Fibroblast of skin of right biceps (primary cell): ENCODE results near the gene KRT25.

Experiments
- DNase-seq: peaks from one replicate; pipeline ENCODE4 v3.0.0-alpha.2; 2013

Gene KRT25

DNA sequence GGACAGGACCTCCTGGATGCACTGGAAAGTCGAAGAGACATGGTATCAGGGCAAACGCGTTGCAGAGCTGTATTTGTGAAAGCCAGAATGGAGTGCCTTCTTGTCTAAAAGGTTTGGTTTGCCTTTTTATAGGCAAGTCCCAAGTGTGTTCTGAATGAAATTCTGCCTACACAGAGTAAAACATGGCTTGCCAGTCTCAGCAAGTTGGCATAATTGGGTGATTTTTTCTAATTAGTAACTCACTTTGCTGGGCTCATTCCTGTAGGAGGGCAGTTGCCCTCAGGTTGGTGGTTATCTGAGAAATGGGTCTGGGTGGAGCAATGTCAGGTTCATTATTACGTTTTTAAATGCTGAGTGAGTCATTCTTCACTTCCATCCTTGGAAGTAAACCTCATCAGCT is at the start of gene KRT25:
TSS of gene KRT25 (minus strand) at position 101 of the 400 bp plus-strand sequence. CDS start at position 41, 60 bp downstream.
- no peak for DNase-seq

DNA sequence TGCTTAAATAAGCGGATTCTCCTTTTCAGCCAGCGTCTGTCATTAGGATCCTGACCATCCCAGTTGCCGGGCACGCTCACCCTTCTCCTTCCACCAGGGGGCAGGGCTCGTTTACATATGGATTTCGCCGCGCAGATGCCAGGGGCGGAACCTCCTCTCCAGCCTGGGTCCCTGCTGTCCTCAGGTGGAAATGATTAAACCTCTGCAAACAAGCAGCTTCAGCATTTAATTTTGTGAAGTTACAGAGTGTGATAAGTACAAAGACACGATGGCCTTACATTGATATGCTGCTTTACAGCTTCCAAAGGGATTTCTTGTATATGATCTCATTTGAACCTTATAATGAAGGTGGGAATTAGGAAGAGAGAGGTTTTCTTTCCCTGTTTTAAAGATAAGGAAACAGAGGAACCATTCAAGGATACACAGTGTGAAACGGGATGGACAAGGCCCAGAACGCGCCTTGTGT is 48.5 kb upstream of the KRT25 start:
- peak; percentile 69 for DNase-seq

DNA sequence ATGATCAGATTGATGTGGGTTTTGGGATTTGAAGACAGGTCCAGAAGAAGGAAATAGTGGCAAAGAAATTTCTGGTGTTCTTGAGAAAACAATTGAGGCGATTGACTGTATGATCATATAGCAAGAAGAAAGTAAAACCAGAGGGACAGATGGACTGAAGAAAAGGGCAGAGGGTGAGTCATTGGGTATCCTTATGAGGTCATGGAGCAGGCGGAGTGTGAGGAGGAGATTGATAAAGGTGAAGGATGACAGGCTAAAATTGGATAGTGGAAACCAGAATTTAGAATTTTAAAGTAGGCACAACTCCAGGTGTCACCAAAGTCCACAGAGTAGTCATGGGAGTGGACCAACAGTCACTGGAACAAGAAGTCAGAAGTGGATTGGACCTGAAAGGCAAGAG is 46.0 kb upstream of the KRT25 start:
- no peak for DNase-seq

- DNase-seq: no peak
Measured at GRCh38 chr17:40800381-40800780, 45.2 kb upstream of the KRT25 start.

- no peak for DNase-seq
Measured at GRCh38 chr17:40799859-40800258, 44.7 kb upstream of the KRT25 start, which contains the start of gene KRT28. TSS of gene KRT28 (minus strand) at chr17:40799959. CDS start at chr17:40799893, 66 bp downstream.

DNA sequence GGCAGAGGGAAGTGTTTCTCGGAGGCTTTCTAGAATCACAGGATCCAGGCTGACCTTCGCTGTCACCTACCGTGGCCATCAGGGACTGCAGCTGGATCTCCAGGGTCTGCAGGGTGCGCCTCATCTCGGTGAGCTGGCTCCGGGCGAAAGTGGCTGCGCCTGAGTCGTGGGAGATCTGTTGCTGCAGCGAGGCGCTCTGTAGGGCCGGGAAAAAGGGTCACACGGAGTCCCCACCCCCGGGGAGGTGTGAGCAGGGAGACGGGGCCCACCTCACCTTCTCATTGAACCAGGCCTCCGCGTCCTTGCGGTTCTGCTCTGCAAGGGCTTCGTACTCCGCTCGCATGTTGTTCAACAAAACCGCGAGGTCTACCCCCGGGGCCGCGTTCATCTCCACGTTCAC is 41.7 kb upstream of the KRT25 start:
- DNase-seq: no peak

DNA sequence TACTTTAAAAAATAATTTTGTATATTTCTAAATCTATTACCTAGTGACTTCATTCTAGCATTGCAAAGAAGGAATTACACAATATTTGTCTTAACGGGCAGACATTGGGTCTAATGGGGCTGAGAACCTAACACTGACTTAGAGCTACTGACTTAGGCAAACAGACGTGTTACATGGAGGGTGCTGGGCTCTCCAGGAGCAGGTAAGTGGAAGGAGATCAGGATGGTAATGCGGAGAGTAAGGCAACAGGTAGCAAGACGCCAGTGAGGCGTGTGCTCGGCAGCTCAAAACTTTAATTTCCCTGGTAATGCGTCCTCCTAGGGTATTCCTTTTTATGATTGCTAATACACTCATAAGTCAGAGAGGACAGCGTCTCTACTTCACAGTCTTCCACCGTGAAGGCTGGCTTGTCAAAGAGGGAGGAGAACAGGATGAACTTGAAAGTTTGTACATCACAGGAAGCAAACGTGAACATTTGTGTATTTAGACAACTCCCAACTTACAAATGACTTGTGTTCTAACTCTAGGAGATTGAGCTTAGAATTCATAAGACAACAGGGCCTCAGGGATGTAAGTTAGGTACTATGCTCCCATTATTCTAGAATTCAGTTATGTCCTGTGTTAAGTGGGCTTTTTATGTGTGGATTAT is 40.0 kb upstream of the KRT25 start:
- no peak for DNase-seq

- no peak for DNase-seq
Measured at GRCh38 chr17:40794466-40794865, 39.3 kb upstream of the KRT25 start.

DNA sequence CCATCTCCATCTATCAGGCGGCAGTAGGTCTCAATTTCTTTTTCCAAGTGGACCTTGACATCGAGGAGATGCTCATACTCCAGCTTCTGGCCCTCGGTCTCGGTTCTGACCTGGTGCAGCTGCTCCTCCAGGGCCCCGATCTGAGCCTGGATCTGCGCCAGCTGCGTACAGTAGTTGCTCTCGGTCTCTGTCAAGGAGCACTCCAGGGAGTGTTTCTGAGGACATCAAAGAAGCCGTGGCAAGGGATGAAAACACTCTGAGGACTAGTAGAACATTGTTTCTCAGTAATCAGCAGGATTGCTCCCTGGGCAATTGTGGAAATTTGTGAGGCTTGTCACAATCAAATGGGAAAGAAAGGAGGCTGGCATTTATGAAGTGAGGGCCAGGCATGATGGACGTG is 38.7 kb upstream of the KRT25 start:
- no peak for DNase-seq

GRCh38 chr17:40791787-40792436 is 36.8 kb upstream of the KRT25 start:
- peak; percentile 31 for DNase-seq

DNA sequence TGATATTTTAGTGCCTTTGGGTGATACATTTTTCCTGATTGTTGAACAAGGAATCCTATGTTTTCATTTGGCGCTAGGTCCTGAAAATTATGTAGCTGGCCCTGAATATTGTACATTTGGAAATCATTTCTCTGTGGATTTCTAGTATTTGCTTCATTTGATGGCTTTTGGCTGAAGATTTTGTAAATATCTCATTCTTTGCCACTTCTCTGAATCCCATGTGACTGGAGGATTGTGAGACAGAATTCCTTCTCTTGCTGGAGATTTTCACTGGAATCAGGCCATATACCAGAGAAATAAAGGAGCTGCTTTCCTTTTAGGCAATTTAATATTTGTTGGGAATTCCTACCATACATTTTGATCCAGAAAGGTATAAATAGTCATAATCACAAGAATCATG is 36.0 kb upstream of the KRT25 start:
- DNase-seq: no peak

GRCh38 chr17:40782450-40782849 is 27.3 kb upstream of the KRT25 start, which contains the start of gene KRT27:
TSS of gene KRT27 (minus strand) at chr17:40782550. CDS start at chr17:40782493, 57 bp downstream.
- no peak for DNase-seq

GRCh38 chr17:40779181-40779909 is 24.2 kb upstream of the KRT25 start:
- DNase-seq: no peak

DNA sequence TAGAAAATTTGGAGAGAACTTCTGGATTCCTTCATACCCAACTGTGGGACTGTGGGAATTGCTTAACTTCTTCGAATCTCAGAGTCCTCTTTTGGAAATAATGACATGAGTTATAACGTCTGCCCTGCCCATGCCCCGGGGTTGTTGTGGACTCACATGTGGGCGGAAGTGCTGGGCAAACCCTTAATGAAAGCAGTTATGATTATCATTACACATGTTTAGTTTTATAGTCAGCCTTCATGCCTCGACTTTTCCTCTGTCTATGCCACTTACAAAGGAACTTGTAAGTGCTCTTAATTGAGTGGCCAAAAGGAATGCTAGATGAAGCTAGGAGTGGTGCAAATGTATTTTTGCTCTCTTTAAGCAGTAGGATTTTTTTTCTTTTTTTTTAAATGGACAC is 23.3 kb upstream of the KRT25 start:
- DNase-seq: no peak

DNA sequence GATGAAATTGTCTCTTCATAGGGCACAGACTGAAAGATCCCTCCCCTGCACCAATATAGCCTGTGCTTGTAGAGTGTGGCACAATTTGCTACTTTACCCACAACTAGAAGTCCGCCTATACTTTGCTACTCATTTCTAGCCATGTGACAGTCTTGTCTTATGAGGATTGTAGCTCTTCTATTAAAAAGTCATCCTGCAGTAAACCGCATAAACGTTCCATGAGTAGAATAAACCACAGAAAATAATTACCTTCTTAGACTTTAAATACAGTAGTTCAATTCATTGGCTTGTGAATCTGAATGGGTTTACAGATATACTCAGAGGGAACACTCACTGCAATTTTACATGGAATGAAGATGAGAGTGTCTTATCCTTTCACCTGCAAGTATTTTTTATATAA is 22.8 kb upstream of the KRT25 start:
- no peak for DNase-seq

DNA sequence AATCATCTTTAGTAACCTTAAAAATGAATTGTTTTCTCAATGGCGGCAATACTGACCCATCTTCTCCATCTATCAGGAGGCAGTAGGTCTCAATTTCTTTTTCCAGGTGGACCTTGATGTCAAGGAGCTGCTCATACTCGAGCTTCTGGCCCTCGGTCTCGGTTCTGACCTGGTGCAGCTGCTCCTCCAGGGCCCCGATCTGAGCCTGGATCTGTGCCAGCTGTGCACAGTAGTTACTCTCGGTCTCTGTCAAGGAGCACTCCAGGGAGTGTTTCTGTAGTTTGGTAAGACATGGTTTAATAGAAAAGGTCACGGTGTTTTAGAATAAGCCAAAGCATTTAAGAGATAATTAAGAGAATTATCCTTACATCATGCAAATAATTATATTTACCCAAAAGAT is 22.3 kb upstream of the KRT25 start:
- no peak for DNase-seq

- DNase-seq: no peak
Measured at GRCh38 chr17:40775945-40776344, 20.8 kb upstream of the KRT25 start.

GRCh38 chr17:40772101-40772500 is 17.0 kb upstream of the KRT25 start, which contains the start of gene KRT26:
TSS of gene KRT26 (minus strand) at chr17:40772201. CDS start at chr17:40772113, 88 bp downstream.
- DNase-seq: no peak

- no peak for DNase-seq
Measured at GRCh38 chr17:40765657-40766056, 10.5 kb upstream of the KRT25 start.

DNA sequence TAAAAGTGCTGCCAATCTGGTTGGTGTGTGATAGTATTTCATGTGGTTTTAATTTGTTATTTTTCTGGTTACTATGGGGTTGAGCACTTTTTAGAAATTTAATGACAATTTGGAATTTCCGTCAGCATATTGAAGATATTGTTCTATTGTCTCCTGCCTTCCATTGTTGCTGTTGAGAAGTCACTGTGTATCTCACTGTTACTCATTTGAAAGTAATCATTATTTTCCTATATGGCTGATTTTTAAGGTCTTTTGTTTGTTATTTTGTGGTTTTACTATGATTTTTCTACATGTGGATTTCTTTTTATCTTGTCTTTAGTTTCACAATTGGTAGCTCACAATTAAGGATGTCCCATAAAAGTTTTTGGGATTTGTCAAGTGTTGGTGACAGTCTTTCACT is 8.6 kb upstream of the KRT25 start:
- DNase-seq: no peak

DNA sequence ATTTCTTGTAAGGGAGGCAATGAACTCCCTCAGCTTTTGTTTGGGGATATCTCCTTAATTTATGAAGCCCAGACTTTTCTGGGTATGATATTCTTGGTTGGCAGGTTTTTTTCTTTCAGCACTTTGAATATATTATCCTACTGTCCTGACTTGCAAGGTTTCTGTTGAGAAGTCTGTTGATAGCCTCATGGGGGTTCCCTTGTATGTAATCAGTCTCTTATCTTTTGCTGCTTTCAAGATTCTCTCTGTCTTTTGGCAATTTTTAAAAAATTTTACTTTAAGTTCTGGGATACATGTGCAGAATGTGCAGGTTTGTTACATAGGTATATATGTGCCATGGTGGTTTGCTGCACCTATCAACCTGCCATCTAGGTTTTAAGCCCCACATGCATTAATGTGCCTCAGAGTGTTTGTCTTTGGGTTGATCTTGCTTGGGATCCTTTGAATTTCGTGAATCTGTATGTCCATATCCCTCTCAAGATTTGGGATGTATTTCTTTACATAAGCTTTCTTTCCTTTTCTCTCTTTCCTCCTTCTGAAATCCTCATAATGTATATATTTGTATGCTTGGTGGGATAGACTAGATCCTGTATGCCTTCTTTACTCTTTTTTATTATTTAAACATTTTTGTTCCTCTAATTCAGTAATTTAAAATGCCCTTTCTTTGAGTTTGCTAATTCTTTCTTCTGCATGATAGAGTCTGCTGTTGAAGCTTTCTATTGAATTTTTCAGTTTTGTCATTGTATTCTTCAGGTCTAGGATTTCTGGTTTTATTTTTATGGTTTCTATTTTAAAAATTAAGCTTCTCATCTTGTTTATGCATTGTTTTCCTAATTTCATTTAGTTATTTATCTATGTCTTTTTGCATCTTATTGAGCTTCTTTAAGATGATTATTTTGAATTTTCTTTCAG is 5.2 kb upstream of the KRT25 start:
- no peak for DNase-seq

- no peak for DNase-seq
Measured at GRCh38 chr17:40753804-40754203, 1.3 kb downstream of the KRT25 start.

DNA sequence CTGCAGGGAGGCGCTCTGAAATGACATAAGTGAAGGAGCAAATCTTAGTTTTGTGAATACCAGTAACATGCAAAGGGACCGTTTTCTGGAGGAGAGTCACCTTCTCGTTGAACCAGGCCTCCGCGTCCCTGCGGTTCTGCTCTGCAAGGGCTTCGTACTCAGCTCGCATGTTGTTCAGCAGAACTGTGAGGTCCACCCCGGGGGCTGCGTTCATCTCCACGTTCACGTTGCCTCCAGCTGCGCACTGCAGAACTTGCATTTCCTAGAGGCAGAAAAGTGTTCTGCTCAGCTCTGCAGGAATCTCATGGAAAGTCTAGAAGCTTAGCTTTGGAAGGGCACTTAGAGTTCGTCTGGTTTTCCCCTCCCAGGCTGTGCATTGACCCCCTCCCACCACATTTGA is 4.1 kb downstream of the KRT25 start:
- no peak for DNase-seq
